Fibroblast of skin of right quadriceps (primary cell): ENCODE data around the gene L3HYPDH.
"Not testable (repeated sequence)": the region's sequence is repeated elsewhere in the genome, so short reads cannot be mapped to it uniquely, and the experiment has no call there.

Experiments
- DNase-seq: peaks from one replicate; pipeline ENCODE4 v3.0.0-alpha.2; 2013

Gene L3HYPDH

DNA sequence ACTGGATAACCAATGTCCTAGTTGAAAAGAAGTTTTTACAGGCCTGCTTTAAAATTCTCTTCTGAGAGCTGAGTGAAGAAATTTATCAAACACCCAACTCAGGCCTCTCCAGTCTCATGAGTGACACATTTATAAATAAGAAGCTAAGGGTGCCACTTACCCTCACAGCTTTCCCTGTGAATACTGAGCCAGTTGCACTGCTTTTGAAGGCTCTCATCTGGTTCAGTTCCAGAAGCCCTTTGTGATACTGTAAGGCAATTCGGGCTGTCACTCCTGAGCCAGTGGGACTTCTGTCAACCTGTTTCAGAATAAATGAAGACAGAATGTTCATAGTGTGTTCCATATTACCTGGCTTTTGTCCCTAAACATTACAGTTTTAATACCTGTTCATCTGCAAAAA lies 8.5 kb downstream of the L3HYPDH start:
- no peak for DNase-seq

DNA sequence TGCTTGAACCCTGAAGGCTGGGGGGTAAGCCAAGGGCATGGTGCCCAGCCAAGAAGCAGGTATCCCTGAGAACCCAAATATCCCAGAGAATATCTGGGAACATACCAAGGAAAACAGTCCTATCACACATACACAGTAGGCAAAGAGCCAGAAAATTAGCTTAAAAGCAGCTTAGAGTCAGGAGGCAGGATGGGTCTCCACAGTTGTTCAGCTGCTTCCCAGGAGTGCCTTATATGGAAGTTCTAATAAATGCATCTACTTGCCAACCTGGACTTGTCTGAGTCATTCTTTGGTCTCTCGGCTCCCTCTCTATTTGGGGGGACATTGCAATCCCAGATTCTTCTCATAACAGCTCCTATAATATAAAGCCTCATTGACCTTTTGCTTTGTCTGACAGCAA lies 10.0 kb downstream of the L3HYPDH start:
- DNase-seq, result peak; percentile 84

DNA sequence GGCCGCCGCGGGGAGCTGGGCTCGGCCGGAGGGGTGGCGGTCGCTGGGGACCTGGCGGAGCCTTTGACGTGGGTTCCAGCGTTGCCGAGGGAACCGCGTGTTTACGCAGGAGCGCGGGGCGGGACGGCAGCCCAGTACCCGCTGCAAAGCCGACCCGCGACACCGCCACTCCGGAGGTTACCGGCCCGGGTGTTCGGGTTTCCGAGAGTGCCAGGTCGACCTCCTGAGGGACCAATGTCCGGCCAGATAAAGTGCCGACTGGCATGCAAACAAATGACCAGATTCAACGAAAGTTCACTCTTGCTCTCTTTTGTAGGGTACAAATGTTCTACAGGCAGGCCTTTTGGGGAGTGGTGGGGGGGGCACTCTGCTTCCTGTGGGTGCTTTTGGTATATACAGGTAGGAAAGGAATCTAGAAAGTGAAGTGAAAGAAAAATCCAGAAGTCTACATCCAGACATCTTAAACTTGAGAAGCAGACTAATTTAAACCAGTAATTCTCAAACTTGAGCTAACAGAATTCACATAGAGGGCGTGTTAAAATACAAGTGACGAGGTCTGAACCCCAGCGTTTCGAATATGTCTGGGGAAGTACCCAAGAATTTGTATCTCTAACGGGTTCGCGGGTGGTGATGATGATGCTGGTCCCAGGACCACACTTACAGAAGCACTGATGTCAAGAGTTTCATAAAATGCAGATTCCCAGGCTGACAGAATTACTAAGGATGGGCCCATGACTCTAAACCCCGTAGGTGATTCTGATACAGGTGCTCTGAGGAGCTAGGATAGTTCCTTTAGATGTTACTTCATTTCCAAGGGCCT lies 18.7 kb downstream of the L3HYPDH start, which contains the start of gene GPR135:
GPR135 (minus strand) TSS at position 65 of the 820 bp plus-strand sequence. CDS start 154 bp downstream, outside the sequence.
- DNase-seq, result no peak

DNA sequence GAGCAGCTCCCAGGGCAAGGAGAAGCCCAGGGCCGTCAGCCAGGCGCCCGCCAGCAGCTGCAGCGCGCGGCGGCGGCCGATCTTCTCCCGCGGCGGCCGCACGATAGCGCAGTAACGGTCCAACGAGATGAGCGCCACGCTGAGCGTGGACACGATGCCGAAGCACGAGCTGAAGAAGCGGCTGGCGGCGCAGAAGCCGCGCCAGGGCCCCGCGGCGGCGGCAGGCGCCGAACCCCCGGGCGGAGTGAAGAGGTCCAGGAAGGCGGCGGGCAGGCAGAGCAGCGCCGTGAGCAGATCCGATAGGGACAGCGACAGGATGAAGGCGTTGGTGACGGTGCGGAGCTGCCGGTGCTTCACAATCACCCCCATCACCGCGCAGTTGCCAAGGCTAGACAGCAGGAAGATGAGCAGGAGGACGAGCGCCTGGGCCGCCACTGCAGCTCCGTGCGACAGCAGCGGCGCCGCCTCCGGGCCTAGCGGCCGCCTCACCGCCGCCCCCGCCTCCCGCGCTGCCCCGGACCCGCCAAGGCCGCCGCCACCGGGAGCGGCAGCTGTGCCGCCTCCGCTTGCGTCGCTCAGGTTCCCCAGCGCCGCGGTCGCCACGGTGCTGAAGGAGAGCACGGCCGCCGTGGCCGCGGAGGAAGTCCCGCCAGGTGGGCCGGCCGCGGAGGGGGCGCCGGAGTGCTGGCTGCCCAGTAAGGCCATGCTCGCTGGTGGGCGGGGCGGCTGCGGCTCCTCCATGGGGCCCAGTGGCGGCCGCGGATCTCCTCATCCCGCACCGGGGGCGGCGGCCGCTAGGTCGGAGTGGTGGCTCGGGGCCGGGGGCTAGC lies 19.5 kb downstream of the L3HYPDH start:
- DNase-seq, result peak; percentile 48

DNA sequence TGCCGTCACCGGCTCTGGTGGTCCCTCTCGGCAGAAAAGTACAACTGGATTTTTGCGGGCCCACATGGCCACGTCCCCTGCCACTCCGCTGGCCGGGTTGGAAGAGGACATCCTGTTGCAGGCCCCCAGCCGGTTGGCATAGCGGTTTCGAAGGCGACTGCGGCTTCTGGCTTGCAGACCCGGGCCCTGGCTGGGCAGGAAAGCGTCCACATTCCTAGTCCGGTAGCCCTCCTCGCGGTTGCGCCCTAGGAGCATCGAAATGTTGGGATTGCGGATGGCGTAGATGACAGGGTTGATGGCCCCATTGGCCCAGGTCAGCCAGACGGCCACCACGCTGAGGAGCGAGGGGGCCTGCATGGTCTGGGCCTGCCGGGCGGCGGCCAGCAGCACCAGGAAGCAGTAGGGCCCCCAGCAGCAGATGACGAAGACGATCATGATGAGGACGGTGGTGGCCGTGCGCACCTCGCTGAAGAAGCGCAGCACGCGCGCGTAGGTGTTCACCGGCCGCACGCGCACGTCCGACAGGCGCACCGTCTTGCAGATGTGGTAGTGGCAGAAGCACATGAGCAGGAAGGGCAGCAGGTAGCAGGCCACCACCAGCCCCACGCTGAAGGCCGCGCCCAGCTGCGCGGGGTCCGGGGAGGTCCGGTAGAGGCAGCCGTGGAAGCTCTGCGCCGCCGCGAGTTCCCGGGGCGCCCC lies 20.3 kb downstream of the L3HYPDH start:
- DNase-seq, result no peak

DNA sequence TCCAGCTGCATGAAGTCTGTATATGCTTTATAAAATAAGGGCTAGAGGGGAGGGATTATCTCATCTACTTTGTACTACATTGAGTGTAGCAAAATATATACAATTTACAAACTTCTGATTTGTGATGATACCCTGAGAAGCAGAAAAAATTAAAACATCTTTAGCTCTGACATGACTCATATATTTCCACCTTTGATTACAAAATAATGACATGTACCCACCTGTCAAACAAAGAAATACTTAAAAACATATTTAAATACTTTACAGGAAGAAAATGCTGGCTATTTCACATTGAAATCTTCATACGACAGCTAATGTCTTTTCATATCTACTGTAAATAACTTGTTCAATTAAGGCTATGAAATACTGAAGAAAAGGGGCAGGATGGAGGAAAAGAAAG lies 22.3 kb downstream of the L3HYPDH start:
- DNase-seq, result no peak

DNA sequence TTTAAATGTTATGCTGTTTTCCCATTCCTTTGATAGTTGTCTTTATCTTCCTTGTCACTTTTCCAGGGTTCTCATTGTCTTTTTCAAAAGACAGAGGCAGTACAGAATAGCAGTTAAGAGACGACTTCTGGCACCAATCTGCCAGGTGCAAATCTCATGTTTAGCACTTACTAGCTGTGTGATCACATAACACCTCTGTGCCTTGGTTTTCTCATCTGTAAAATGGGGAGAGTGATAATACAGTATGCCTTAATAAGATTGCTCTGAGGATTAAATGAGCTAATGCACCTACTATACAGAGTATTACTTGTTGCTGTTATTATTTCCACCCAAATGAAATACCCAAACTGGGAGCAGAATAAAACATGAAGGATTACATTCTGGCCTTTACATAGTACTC lies 23.8 kb downstream of the L3HYPDH start:
- no peak for DNase-seq

DNA sequence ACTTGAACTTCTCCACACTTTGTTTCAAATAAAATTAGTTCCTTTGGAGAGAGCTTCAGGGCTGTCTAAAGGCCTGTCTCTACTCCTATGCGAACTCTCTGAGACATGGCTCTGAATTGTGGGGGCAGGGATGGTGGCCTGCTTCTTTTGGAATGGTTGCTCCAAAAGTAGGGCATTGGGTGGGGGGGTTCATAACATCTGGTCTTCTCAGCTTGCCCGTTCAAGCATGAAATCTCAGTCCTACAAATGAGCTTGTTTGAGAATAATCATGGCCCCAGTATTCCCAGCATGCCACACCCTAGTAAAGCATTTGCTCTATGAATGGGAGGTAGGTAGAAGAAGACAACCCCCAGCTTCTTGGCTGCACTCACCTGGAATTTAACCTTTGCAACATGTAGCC lies 25.7 kb downstream of the L3HYPDH start:
- DNase-seq, result no peak

DNA sequence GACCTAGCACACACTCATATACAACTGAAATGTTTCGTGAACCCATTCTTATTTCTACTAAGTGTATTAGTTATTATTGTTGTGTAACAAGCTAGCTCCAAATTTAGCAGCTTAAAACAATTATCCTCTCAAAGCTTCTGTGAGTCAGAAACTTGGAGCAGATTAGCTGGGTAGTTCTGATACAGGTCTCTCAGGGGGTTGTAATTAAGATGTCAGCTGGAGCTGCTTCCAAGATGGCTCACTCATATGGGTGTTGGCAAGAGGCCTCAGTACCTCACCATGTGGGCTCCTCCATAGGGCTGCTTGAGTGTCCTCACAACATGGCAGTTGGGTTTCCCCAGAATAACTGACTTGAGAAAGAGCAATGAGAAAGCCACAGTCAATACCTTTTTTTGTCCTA lies 28.8 kb downstream of the L3HYPDH start:
- peak; percentile 87 for DNase-seq

DNA sequence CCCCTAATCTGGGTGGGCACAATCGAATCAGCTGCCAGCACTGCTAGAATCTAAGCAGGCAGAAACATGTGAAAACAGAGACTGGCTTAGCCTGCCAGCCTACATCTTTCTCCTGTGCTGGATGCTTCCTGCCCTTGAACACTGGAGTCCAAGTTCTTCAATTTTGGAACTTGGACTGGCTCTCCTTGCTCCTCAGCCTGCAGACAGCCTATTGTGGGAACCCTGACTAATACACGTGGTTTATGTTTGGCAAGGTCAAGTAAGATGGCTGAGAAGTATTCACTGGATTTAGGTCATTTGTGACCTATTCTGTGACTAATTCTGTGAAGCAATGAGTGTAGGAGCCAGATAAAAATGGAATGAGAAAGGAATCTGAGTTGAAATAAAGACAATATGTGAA lies 30.1 kb downstream of the L3HYPDH start:
- peak; percentile 95 for DNase-seq

DNA sequence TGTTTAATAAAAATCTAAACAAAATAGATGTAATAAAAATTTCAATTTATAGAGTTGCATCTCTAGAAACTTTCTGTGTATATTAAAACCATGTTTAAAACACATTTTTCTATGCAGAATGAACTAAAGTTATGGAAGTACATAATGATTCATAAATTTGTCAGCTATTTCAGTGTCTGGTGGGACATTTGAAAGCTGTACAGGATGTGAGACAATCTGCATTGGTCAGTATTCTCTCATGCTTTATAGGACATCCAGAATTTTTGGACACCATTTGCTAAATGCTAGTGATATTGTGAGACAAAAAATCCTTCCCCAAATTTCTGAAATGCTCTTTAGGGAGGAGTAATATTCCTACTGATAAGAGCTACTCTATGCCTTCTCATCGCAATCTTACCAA lies 32.4 kb downstream of the L3HYPDH start:
- no peak for DNase-seq

DNA sequence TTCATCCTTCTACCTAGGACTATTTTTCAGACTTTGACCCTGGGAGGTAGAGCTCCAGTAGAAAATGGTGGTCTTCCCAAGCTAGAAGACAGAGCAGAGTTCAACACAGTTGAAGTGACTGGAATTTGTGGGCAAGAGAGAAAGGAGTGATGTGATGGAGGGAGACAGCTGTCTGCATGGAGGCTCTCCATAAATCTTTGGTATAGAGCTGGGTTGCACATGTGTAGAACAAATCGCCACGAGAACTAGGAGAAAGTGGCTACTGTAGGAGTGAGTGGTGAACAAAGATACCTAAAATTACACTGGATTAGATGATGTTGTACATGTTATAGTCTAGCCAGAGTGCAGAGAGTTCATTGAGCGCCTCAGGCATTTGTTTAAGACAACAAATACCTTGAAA lies 33.5 kb downstream of the L3HYPDH start:
- DNase-seq, result no peak

DNA sequence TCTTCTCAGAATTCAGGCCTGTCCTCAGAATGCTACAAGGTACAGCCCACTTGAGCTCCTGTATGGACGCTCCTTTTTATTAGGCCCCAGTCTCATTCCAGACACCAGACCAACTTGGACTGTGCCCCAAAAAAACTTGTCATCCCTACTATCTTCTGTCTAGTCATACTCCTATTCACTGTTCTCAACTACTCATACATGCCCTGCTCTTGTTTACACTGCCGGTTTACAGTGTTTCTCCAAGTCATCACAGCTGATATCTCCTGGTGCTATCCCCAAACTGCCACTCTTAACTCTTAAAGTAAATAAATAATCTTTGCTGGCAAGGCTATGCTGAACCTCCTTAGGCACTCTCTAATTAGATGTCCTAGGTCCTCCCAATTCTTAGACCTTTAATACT lies 35.5 kb downstream of the L3HYPDH start:
- not testable (repeated sequence) for DNase-seq

DNA sequence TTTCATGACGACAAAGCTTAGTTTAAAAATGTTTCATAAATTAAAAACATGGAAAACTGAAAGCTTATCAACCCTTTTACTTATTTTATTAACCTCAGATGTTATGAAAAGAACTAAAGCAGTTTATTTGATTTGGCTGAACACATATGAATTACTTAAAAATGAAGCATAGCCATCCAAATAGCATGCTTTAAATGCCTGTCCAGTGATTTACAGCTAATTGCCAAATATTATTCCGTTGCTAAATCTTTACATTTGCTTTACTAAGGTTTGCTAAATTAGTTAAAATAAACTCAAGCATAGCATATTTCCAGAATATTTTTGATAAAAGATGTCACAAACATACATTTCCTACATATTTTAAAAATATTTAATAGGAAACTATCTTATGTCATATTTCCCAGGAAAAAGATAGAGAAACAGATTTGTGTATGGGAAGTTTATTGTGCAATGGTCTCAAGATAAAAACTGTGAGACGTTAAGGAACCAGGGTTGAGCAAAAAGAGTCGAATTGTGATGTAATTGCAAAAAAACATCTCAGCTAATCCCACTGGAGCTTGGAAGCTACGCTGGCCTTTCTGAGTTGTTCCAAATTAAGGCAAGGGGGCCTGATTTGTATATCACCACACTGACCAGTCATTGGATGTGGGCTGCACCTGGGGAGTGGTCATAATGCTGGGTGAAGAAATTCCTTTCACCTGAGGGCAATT lies 44.8 kb downstream of the L3HYPDH start:
- peak; percentile 67 for DNase-seq

DNA sequence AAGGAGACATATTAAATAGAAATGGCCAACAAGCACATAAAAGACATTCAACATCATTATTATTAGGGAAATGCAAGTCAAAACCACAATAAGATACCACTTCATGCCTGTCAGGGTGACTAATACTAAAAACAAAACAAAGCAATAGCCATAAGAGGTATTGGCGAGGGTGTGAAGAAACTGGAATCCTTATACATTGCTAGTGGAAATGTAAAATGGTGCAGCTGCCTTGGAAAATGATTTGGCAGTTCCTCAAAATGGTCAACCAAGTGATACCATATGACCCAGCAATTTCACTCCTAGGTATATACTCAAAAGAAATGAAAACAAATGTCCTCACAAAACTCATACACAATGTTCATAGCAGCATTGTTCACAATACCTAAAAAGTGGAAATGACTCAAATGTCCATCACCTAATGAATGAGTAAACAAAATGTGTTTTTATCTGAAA lies 46.0 kb downstream of the L3HYPDH start:
- DNase-seq, result peak; percentile 84

DNA sequence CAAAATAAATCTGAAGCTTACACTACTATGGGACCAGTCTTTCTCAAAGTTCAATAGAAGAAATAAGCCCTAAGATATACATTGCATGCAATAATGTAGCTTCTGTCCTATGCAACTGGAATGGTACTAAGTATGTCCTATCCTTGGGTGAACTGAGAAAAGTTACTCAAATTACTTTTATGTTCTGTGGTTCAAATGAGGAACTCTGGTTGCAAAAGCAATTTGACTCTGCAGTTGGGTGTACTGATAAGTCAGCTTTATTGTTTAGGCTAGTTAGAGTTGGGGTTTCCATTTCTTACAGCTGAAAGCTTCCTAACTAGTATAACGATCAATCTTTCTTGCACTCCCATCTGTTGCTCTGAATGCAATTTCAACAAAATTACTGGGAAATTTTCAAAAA lies 48.2 kb downstream of the L3HYPDH start:
- no peak for DNase-seq

DNA sequence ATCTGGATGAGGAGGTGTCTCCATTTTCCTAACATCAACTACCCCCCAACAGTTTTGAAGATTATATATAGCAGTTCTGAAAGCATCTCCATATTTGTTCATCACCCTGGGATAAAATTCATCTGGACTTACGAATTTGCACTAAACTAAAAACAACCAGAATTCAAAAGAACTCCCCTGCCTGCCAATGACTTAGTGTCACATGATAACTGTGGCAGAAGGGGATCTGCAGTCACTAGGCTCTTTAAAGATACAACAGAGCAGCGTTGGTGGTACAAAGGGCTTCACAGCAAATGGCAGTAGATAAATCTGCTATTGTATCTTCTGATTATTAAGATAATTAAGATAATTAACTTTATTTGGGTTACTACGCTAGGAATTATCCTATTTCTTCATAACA lies 49.1 kb downstream of the L3HYPDH start:
- no peak for DNase-seq

DNA sequence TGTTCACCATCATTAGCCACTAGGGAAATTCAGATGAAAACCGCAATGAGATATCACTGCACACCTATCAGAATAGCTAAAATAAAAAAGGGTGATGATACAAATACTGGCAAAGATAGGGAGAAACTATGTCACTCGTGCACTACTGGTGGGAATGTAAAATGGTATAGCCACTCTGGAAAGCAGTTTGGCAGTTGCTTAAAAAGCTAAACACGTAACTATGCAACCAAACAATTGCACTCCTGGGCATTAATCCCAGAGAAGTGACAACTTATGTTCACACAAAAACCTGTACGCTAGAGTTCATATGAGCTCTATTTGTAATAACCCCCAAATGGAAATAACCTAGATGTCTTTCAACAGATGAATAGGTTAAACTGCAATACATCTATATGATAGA lies 54.4 kb downstream of the L3HYPDH start:
- DNase-seq, result no peak

DNA sequence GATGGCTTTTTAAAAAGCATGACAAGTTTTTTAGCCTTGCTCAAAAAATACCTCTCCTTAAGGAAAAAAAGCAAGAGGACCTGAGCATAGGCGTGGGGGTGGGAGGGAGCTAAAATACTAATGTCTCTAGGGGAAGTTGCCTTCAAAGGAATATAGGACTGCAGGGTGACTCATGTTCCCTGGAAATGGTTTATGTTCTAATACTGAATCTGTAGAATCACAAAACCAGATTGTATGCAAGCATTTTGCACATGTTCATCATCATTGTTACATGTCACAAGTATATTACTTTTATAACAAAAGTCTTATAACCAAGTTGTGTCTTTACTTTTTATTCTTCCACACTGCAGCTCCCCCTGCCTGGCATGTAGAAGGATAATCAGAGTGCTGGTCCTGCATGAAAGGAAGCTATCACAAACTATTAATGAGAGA lies 55.6 kb downstream of the L3HYPDH start:
- DNase-seq, result peak; percentile 85

DNA sequence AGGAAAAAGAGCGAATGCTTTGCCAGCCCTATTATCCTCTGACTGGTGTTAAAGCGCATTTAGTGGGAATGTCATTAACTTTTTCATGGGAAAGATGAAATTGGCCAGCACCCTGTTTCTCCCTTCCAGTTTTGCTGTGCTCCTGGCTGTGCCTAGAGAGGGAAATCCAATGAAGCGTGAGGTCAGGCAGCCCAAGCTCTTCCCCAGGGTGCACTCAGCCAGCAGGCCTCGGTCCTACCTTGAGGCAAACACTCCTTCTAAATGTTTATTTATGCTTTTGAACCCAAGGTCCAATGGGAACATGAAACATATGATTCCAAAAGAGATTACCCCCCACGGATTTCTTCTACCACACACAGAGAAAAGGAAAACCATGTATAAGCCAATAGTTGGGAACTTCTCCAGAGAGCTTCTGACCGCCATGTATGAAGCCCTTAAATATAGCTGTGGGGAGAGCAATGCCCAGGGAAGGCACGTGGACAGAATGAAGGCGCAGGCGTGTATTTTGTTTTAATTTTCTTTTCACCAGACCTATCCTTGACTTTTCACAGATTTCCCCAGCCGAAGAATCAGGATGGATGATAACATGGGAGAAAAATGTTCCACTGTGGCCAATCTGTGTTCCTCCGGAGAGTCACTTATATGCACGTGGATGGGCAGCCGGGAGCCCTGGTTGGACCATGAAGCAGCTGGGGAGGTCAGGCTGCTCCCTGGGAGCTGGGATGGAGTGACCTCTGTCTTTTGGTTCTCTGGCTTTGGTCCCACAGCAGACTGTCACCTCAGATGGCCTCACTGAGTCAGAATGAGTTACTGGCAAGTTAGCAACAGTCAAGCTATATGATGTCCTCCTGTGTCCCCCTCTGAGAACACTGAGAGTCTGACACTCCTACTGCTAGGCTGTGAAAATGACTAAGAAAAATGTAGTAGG lies 56.3 kb downstream of the L3HYPDH start:
- peak; percentile 53 for DNase-seq

DNA sequence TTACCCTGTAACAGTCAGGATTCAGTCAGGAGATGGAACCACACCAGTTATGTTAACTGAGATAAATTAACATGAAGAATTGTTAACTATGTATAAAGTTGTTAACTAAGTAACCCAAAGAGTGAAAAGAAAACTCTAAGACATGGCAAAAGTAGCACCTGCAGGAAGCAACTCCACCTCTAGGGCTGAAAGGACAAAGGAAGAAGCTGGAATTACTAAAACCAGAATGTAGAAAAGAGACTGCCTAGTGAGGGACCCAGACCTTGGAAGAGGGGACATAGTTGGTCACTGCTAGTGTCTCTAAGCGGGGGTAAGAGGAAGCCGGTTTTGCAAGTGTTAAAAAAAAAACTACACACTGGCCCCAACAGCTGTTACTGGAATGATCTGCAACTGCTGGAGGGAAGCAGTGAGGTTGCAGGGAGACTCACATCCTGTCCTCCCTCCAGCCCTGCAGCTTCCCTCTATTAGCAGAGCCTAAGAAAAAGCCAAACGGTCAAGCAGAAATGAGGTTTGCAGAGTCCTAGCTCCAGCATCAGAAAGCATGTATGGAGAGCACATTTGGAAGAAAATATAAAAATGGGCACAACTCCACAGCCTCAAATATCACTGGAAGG lies 58.8 kb downstream of the L3HYPDH start:
- DNase-seq, result peak; percentile 31
